A673 (cell line): ENCODE results near the gene SH3TC1. TPM values are rescaled to one million over a fixed set of nuclear protein-coding genes. Genes with fewer than 3 reads are reported as not detected.

Experiments used
- BruUV-seq: library from RNA; stranded (reverse); fragments of 400-500 nt; replicated peaks from 2 replicates; lab custom pipeline; 2021; lab: Mats Ljungman, UMichigan
- CTCF ChIA-PET: fragments of 300-600 bp; sonication (Branson Sonifier 250); formaldehyde crosslinking; loops from one replicate; lab custom pipeline; 2022; ENCODE audit warnings: antibody characterized with exemption; lab: Charles Lee
- POLR2A ChIA-PET: fragments of 300-600 bp; sonication (Branson Sonifier 250); formaldehyde crosslinking; loops from one replicate; lab custom pipeline; 2022; ENCODE audit warnings: antibody characterized with exemption; ENCODE audit not compliant: low non-redundant PET; lab: Charles Lee
- DNase-seq: peaks from one replicate; pipeline ENCODE4 v3.0.0-alpha.2; 2015; ENCODE audit warnings: low spot score
- H3K27ac ChIP-seq: fragments of 200-600 bp; sonication (generic); 2 replicates; pipeline ENCODE4 v1.5.1; 2016; ENCODE audit warnings: mixed run types, low read depth, mild to moderate bottlenecking, mixed read lengths, antibody characterized with exemption, low read length; ENCODE audit not compliant: poor library complexity, severe bottlenecking
- H3K27me3 ChIP-seq: fragments of 200-600 bp; sonication (generic); replicated peaks from 2 replicates; pipeline ENCODE4 v1.6.1; 2017; ENCODE audit warnings: mixed run types, low read depth, mild to moderate bottlenecking, mixed read lengths, antibody characterized with exemption, low read length; ENCODE audit not compliant: insufficient read depth, poor library complexity
- H3K36me3 ChIP-seq: fragments of 200-600 bp; sonication (generic); 2 replicates; pipeline ENCODE4 v1.6.1; 2016; ENCODE audit warnings: mixed run types, mild to moderate bottlenecking, mixed read lengths, antibody characterized with exemption, low read length; ENCODE audit not compliant: insufficient read depth, poor library complexity, severe bottlenecking
- H3K4me1 ChIP-seq: fragments of 200-600 bp; sonication (generic); 2 replicates; pipeline ENCODE4 v1.6.1; 2017; ENCODE audit warnings: mixed run types, mild to moderate bottlenecking, mixed read lengths, antibody characterized with exemption, low read length; ENCODE audit not compliant: insufficient read depth, poor library complexity, severe bottlenecking
- H3K4me3 ChIP-seq: fragments of 200-600 bp; sonication (generic); 2 replicates; pipeline ENCODE4 v1.5.1; 2016; ENCODE audit warnings: low read depth, mixed run types, mild to moderate bottlenecking, mixed read lengths, low read length; ENCODE audit not compliant: poor library complexity, severe bottlenecking
- H3K9me3 ChIP-seq: fragments of 200-600 bp; sonication (generic); 2 replicates; pipeline ENCODE4 v1.6.1; 2016; ENCODE audit warnings: mixed run types, low read depth, mild to moderate bottlenecking, mixed read lengths, antibody characterized with exemption, low read length; ENCODE audit not compliant: poor library complexity, severe bottlenecking
- EZH2 ChIP-seq: fragments of 200-600 bp; sonication (generic); IDR thresholded peaks from 2 replicates; pipeline ENCODE4 v1.6.1; 2017; ENCODE audit warnings: borderline replicate concordance, low read depth, mild to moderate bottlenecking, mixed read lengths, antibody characterized with exemption, low read length; ENCODE audit not compliant: poor library complexity, severe bottlenecking
- intact Hi-C: fragments of 100-400 bp; cut with micrococcal nuclease; formaldehyde crosslinking; loops from one replicate; pipeline ENCODE4 v1.10.0; 2022; ENCODE audit not compliant: unreplicated experiment
- total RNA-seq: library from RNA; stranded (reverse); gene quantifications from 2 replicates; pipeline ENCODE4 v1.2.3, GENCODE V29; 2021
- TF ChIP-seq, protein P1 (sequence below): fragments of 300-800, 200-600 bp; sonication (generic); conservative IDR thresholded peaks from 2 replicates; pipeline ENCODE4 v1.5.1; 2017; ENCODE audit warnings: low read depth, mild to moderate bottlenecking, antibody characterized with exemption, low read length, moderate library complexity, mixed read lengths

The SH3TC1 gene
- total RNA-seq, 1 experiment from 2014 or later, result 0.71 TPM

DNA sequence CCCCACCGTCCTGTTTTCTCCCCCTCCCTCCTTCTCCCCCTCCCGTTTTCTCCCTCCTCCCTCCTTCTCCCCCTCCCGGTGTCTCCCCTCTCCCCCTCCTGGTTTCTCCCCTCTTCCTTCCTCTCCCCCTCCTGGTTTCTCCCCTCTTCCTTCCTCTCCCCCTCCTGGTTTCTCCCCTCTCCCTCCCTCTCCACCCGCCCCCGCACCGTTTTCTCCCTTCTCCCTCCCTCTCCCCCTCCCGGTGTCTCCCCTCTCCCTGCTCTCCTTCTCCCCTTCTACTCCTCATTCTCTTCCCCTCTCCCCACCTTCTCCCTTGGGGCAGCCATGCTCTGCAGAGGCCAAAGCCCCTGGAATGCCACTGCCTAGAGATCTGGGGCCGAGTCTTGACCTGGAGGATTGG, 12.2 kb downstream of the SH3TC1 start:
- no peaks in the 10 kb centered on the region for H3K27me3 ChIP-seq
- TF ChIP-seq EZH2, result no peak
- TF ChIP-seq, protein P1, sequence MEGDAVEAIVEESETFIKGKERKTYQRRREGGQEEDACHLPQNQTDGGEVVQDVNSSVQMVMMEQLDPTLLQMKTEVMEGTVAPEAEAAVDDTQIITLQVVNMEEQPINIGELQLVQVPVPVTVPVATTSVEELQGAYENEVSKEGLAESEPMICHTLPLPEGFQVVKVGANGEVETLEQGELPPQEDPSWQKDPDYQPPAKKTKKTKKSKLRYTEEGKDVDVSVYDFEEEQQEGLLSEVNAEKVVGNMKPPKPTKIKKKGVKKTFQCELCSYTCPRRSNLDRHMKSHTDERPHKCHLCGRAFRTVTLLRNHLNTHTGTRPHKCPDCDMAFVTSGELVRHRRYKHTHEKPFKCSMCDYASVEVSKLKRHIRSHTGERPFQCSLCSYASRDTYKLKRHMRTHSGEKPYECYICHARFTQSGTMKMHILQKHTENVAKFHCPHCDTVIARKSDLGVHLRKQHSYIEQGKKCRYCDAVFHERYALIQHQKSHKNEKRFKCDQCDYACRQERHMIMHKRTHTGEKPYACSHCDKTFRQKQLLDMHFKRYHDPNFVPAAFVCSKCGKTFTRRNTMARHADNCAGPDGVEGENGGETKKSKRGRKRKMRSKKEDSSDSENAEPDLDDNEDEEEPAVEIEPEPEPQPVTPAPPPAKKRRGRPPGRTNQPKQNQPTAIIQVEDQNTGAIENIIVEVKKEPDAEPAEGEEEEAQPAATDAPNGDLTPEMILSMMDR, result no peak
- H3K9me3 ChIP-seq, result no peaks in the 10 kb centered on the region
- BruUV-seq, result no TSS peak
- H3K4me1 ChIP-seq, result no peaks in the 10 kb centered on the region
- ChIA-PET CTCF (no interaction called here), POLR2A (no interaction called here)
- no peak overlapping the region for H3K4me3 ChIP-seq
- DNase-seq, result no peak
- intact Hi-C loops, result no loop called here
- H3K36me3 ChIP-seq, result no peaks in the 10 kb centered on the region
- H3K27ac ChIP-seq, result no peak overlapping the region

DNA sequence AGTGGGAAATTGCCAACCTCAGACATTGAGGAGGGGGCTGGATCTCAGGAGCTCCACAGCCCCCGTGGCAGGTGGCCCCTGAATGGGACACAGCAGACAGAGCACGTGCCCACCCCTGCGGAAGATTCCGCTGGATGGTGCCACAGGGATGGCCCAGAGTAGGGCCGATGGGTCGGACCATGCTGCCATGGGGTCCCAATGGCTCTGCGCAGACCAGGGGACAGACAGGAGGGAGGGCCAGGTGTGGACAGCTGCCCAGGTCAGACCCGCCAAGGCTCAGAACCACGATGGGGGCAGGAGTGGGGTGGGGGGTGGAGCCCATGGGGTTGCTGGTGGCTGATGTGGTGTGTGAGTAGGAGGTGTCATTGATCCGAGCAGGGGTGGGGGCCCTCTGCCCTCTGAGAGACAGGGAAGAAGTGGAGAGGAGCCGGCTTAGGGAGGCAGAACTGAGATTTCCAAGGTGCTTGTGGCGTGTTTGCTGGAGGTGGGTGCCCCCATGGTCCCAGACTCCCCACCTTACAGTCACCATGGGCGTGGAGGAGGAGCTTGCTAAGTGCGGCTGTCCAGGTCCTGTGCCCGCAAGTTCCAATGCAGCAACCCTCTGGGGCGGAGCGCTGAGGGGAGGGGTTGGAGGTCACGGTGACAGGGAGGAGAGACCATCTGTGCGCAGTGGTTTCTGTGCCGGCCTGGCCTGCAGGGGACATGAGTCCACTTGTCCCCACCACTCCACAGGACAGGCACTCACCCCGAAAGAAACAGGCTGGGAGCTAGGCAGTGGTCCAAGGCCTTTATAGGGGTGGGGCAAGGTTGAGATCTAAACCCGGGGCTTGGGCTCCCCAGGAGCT, 12.9 kb downstream of the SH3TC1 start:
- no TSS peak for BruUV-seq
- TF ChIP-seq, protein P1, result no peak
- no peak for TF ChIP-seq EZH2
- intact Hi-C loops, result no loop called here
- no peak for DNase-seq
- Histone ChIP-seq H3K36me3 (no peaks in the 10 kb centered on the region), H3K27me3 (no peaks in the 10 kb centered on the region), H3K9me3 (no peaks in the 10 kb centered on the region), H3K4me3 (no peak overlapping the region), H3K27ac (no peak overlapping the region), H3K4me1 (no peaks in the 10 kb centered on the region)
- ChIA-PET CTCF (no interaction called here), POLR2A (no interaction called here)

DNA sequence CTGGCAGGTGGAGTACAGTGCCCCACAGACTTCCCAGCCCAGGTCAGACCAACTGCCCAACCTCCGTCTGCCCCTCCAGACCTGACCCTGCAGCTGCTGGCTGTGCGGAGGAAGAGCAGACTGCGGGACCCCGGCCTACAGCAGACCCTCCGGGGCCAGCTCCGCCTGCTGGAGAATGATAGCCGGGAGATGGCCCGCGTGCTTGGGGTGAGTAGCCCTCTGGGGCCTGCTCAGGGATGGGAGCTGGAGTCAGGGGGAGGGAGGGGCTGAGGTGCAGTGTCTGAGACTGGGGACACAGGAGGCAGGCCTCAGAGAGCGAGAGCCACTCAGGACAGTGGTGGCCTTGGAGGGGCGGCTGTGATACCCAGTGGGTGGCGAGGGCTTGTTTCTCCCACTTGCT, 13.5 kb downstream of the SH3TC1 start:
- ChIA-PET POLR2A (no interaction called here), CTCF (no interaction called here)
- Histone ChIP-seq H3K36me3 (no peaks in the 10 kb centered on the region), H3K9me3 (no peaks in the 10 kb centered on the region), H3K27me3 (no peaks in the 10 kb centered on the region), H3K27ac (no peak overlapping the region), H3K4me3 (no peak overlapping the region), H3K4me1 (no peaks in the 10 kb centered on the region)
- no TSS peak for BruUV-seq
- DNase-seq, result no peak
- no peak for TF ChIP-seq EZH2
- TF ChIP-seq, protein P1, result no peak
- intact Hi-C loops, result no loop called here
